GM23338 (cell line): Measurements from ENCODE around the gene C1R. TPM values are rescaled to one million over a fixed set of nuclear protein-coding genes. Genes with fewer than 3 reads are reported as not detected.

Experiments used
- ATAC-seq: fragments of 200-7000 bp; cut with Tn5 transposase; 3 replicates; pipeline ENCODE4 v1.9.1; 2020
- DNase-seq: peaks from one replicate; pipeline ENCODE4 v3.0.0-alpha.2; 2015; ENCODE audit warnings: low spot score
- H2AFZ ChIP-seq: fragments of 200-600 bp; sonication (generic); 2 replicates; pipeline ENCODE4 v1.8.0; 2016; ENCODE audit warnings: antibody characterized with exemption, mild to moderate bottlenecking, moderate library complexity
- H3F3A ChIP-seq: fragments of 200-600 bp; sonication (generic); replicated peaks from 2 replicates; pipeline ENCODE4 v1.8.0; 2017; ENCODE audit warnings: antibody characterized with exemption, mixed run types, low read depth
- H3K27ac ChIP-seq: fragments of 200-600 bp; sonication (generic); 2 replicates; pipeline ENCODE4 v1.6.1; 2016; ENCODE audit warnings: low read depth
- H3K27me3 ChIP-seq: fragments of 200-600 bp; sonication (generic); 2 replicates; pipeline ENCODE4 v1.8.0; 2016; ENCODE audit warnings: mild to moderate bottlenecking, mixed run types, moderate library complexity; ENCODE audit not compliant: insufficient read depth
- H3K36me3 ChIP-seq: fragments of 200-600 bp; sonication (generic); 2 replicates; pipeline ENCODE4 v1.8.0; 2016; ENCODE audit warnings: mild to moderate bottlenecking; ENCODE audit not compliant: insufficient read depth
- H3K4me1 ChIP-seq: fragments of 200-600 bp; sonication (generic); 2 replicates; pipeline ENCODE4 v1.8.0; 2016; ENCODE audit warnings: mild to moderate bottlenecking, moderate library complexity; ENCODE audit not compliant: insufficient read depth
- H3K4me2 ChIP-seq: fragments of 200-600 bp; sonication (generic); 2 replicates; pipeline ENCODE4 v1.7.1; 2017; ENCODE audit warnings: mixed run types
- H3K4me3 ChIP-seq: fragments of 200-600 bp; sonication (generic); 2 replicates; pipeline ENCODE4 v1.6.1; 2016; ENCODE audit warnings: mixed run types
- H3K79me2 ChIP-seq: fragments of 200-600 bp; sonication (generic); replicated peaks from 2 replicates; pipeline ENCODE4 v1.8.0; 2017; ENCODE audit warnings: mild to moderate bottlenecking; ENCODE audit not compliant: insufficient read depth
- H3K9me2 ChIP-seq: fragments of 200-600 bp; sonication (generic); 2 replicates; pipeline ENCODE4 v1.8.0; 2017; ENCODE audit not compliant: insufficient read depth
- H4K20me1 ChIP-seq: fragments of 200-600 bp; sonication (generic); replicated peaks from 2 replicates; pipeline ENCODE4 v1.8.0; 2017; ENCODE audit warnings: mild to moderate bottlenecking; ENCODE audit not compliant: insufficient read depth
- H3K27ac Mint-ChIP-seq: 2 replicates; pipeline ENCODE4 v1.8.0; 2020; ENCODE audit warnings: inconsistent platforms, mild to moderate bottlenecking, moderate library complexity, mixed read lengths
- H3K27me3 Mint-ChIP-seq: 3 replicates; pipeline ENCODE4 v1.8.0; 2022; ENCODE audit warnings: low read depth, mild to moderate bottlenecking, moderate library complexity, mixed read lengths, inconsistent platforms; ENCODE audit not compliant: insufficient read depth, poor library complexity
- H3K36me3 Mint-ChIP-seq: 3 replicates; pipeline ENCODE4 v1.8.0; 2021; ENCODE audit warnings: low read depth, mild to moderate bottlenecking, inconsistent platforms, moderate library complexity, mixed read lengths
- H3K4me1 Mint-ChIP-seq: 3 replicates; pipeline ENCODE4 v1.8.0; 2020; ENCODE audit warnings: mild to moderate bottlenecking, inconsistent platforms, mixed read lengths
- H3K4me3 Mint-ChIP-seq: 3 replicates; pipeline ENCODE4 v1.8.0; 2021; ENCODE audit warnings: moderate library complexity, mild to moderate bottlenecking, inconsistent platforms, mixed read lengths
- H3K9me3 Mint-ChIP-seq: 3 replicates; pipeline ENCODE4 v1.8.0; 2020; ENCODE audit warnings: moderate library complexity, mild to moderate bottlenecking, inconsistent platforms, mixed read lengths
- CREB1 ChIP-seq: fragments of 250-450 bp; sonication (Bioruptor Pico); IDR thresholded peaks from 2 replicates; pipeline ENCODE4 v1.5.0; 2020; ENCODE audit warnings: low read depth, mild to moderate bottlenecking, moderate library complexity
- CTCF ChIP-seq, 2 experiments: fragments of 200-600 bp in 1 of 2; sonication (generic) in 1 of 2; conservative IDR thresholded peaks; 2 replicates each; pipeline versions ENCODE4 v1.5.1 to v1.6.1; 2016 to 2017; ENCODE audit warnings: antibody characterized with exemption in 2 of 2, low read depth in 2 of 2, mild to moderate bottlenecking in 2 of 2, moderate library complexity in 1 of 2
- EZH2 ChIP-seq: fragments of 200-600 bp; sonication (generic); IDR thresholded peaks from one replicate; pipeline ENCODE4 v1.8.0; 2017; ENCODE audit warnings: antibody characterized with exemption, mild to moderate bottlenecking, low read depth; ENCODE audit not compliant: unreplicated experiment
- EZH2phosphoT487 ChIP-seq: fragments of 200-600 bp; sonication (generic); IDR thresholded peaks from one replicate; pipeline ENCODE4 v1.8.1; 2018; ENCODE audit warnings: antibody characterized with exemption; ENCODE audit not compliant: unreplicated experiment
- JUNB ChIP-seq: IDR thresholded peaks from one replicate; pipeline ENCODE4 v1.6.1; 2016; ENCODE audit warnings: antibody characterized with exemption; ENCODE audit not compliant: unreplicated experiment
- NANOG ChIP-seq: IDR thresholded peaks from 2 replicates; pipeline ENCODE4 v1.6.1; 2016; ENCODE audit warnings: antibody characterized with exemption, borderline replicate concordance
- POLR2AphosphoS5 ChIP-seq: IDR thresholded peaks from 2 replicates; pipeline ENCODE4 v1.6.1; 2016; ENCODE audit warnings: antibody characterized with exemption, low read depth
- ZNF114 ChIP-seq: fragments of 250-450 bp; sonication (Bioruptor Pico); IDR thresholded peaks from 2 replicates; pipeline ENCODE4 v1.5.0; 2020; ENCODE audit warnings: mild to moderate bottlenecking, moderate library complexity
- ZNF331 ChIP-seq: fragments of 250-450 bp; sonication (Bioruptor Pico); IDR thresholded peaks from 2 replicates; pipeline ENCODE4 v1.5.0; 2020; ENCODE audit warnings: low read depth, mild to moderate bottlenecking, moderate library complexity
- polyA plus RNA-seq: library from polyadenylated mRNA; unstranded; fragments of >200 nt; fragmentation: Nextera tagmentation; extraction: Ambion mirVana; gene quantifications from 2 replicates; pipeline ENCODE4 v1.2.1, GENCODE V29; 2016
- total RNA-seq: library from RNA; depleted of rRNA; stranded (reverse); fragments of >200 nt; shearing (Covaris generic); gene quantifications from 2 replicates; pipeline ENCODE4 v1.2.3, GENCODE V29; 2014
- TF ChIP-seq, protein P1 (sequence below): IDR thresholded peaks from 2 replicates; pipeline ENCODE4 v1.6.1; 2016; ENCODE audit warnings: antibody characterized with exemption

C1R gene
- total and polyA plus RNA-seq, 2 experiments from 2014 or later, result 6.4 to 8.8 TPM

GRCh38 chr12:7078163-7078562 is 14.1 kb downstream of the C1R start:
- H3K9me2 ChIP-seq, result no peaks in the 10 kb centered on the region; the same call in 1 of the 2 replicates
- H3K4me3 ChIP-seq, result no peak overlapping the region
- Mint-ChIP-seq H3K4me1 (no peaks in the 10 kb centered on the region), H3K4me3 (no peak overlapping the region), H3K36me3 (peaks cover 3% of the 10 kb centered on the region), H3K27me3 (peaks cover 1% of the 10 kb centered on the region), H3K9me3 (peaks cover 2% of the 10 kb centered on the region), H3K27ac (no peak overlapping the region)
- no peak overlapping the region for H3K27ac ChIP-seq
- no peak overlapping the region for H2AFZ ChIP-seq
- H3K4me1 ChIP-seq, result no peaks in the 10 kb centered on the region
- DNase-seq (no peak), ATAC-seq (no peak)
- H3K79me2 ChIP-seq, result no peaks in the 10 kb centered on the region
- H3K4me2 ChIP-seq, result no peak overlapping the region
- H3K36me3 ChIP-seq, result no peaks in the 10 kb centered on the region
- H3K27me3 ChIP-seq, result no peaks in the 10 kb centered on the region
- no peaks in the 10 kb centered on the region for H3F3A ChIP-seq
- H4K20me1 ChIP-seq, result no peaks in the 10 kb centered on the region
- TF ChIP-seq, protein P1, sequence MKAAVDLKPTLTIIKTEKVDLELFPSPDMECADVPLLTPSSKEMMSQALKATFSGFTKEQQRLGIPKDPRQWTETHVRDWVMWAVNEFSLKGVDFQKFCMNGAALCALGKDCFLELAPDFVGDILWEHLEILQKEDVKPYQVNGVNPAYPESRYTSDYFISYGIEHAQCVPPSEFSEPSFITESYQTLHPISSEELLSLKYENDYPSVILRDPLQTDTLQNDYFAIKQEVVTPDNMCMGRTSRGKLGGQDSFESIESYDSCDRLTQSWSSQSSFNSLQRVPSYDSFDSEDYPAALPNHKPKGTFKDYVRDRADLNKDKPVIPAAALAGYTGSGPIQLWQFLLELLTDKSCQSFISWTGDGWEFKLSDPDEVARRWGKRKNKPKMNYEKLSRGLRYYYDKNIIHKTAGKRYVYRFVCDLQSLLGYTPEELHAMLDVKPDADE, result no peak
- peak in 1 of 2 experiments; percentile 25; a peak in 1 of 4 replicates for TF ChIP-seq CTCF (conservative IDR thresholded peaks at IDR 0.05; ENCODE audit: low read depth in 2 of 2)
- no peak for TF ChIP-seq EZH2

GRCh38 chr12:7076493-7076892 is 15.8 kb downstream of the C1R start:
- H3K4me2 ChIP-seq, result no peak overlapping the region
- H4K20me1 ChIP-seq, result no peaks in the 10 kb centered on the region
- H3K27me3 ChIP-seq, result no peaks in the 10 kb centered on the region
- no peaks in the 10 kb centered on the region for H3K27me3 Mint-ChIP-seq
- no peaks in the 10 kb centered on the region; the same call in 1 of the 2 replicates for H3K9me2 ChIP-seq
- H3F3A ChIP-seq, result no peaks in the 10 kb centered on the region
- H3K27ac ChIP-seq, result no peak overlapping the region
- no peak overlapping the region for H3K4me3 ChIP-seq
- no peaks in the 10 kb centered on the region for H3K9me3 Mint-ChIP-seq
- no peak for ATAC-seq
- H3K79me2 ChIP-seq, result no peaks in the 10 kb centered on the region
- TF ChIP-seq EZH2 (no peak), EZH2phosphoT487 (no peak), NANOG (no peak), JUNB (no peak), ZNF114 (CRISPR knock-in tag) (no peak), ZNF331 (CRISPR knock-in tag) (no peak), POLR2AphosphoS5 (no peak), CREB1 (CRISPR knock-in tag) (no peak)
- TF ChIP-seq, protein P1, result no peak
- no peak for DNase-seq
- no peaks in the 10 kb centered on the region for H3K36me3 Mint-ChIP-seq
- H3K4me1 ChIP-seq, result no peaks in the 10 kb centered on the region
- H3K27ac Mint-ChIP-seq, result no peak overlapping the region
- no peak overlapping the region for H2AFZ ChIP-seq
- H3K4me1 Mint-ChIP-seq, result no peaks in the 10 kb centered on the region
- H3K4me3 Mint-ChIP-seq, result no peak overlapping the region
- no peaks in the 10 kb centered on the region for H3K36me3 ChIP-seq
